ENCODE results near the gene AUP1.

GRCh38 chr2:74493546-74493945 is 36.0 kb downstream of the AUP1 start:
- TF ChIP-seq POLR2A (IDR thresholded peaks at IDR 0.05), result no peak
- TF ChIP-seq CTCF (IDR thresholded peaks at IDR 0.05), result no peak
- TF ChIP-seq POLR2AphosphoS5 (IDR thresholded peaks at IDR 0.05), result no peak
